ENCODE data around the gene RPL37A.

DNA sequence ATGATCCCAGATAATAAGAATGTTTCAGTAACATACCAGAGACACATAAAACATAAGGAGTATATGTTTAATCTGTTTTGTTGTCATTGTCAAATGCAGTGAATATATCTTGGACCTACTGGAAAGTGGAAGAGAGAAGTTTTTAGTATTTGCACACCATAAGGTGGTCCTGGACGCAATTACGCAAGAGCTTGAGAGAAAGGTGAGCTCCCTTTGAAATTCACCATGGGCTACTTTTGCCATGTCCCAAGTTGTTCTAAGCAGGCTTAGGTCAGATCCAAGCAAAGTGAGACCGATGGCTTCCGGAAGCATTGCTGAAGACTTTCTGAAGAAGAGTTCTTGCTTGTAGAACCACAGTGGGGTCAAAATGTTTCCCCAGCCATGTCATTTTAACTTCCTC, 30.8 kb upstream of the RPL37A start:
- TF ChIP-seq, protein P1, sequence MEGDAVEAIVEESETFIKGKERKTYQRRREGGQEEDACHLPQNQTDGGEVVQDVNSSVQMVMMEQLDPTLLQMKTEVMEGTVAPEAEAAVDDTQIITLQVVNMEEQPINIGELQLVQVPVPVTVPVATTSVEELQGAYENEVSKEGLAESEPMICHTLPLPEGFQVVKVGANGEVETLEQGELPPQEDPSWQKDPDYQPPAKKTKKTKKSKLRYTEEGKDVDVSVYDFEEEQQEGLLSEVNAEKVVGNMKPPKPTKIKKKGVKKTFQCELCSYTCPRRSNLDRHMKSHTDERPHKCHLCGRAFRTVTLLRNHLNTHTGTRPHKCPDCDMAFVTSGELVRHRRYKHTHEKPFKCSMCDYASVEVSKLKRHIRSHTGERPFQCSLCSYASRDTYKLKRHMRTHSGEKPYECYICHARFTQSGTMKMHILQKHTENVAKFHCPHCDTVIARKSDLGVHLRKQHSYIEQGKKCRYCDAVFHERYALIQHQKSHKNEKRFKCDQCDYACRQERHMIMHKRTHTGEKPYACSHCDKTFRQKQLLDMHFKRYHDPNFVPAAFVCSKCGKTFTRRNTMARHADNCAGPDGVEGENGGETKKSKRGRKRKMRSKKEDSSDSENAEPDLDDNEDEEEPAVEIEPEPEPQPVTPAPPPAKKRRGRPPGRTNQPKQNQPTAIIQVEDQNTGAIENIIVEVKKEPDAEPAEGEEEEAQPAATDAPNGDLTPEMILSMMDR (IDR thresholded peaks at IDR 0.05) = no peak
- TF ChIP-seq POLR2A (IDR thresholded peaks at IDR 0.05) = no peak

All from thyroid gland (tissue), 4 donors.